ENCODE measurements around the gene EIF2S1. TPM values are rescaled to one million over a fixed set of nuclear protein-coding genes. Genes with fewer than 3 reads are reported as not detected.

EIF2S1 gene
- total RNA-seq, 4 donors from 2014 or later = 73.2 to 178 (median 114) TPM

DNA sequence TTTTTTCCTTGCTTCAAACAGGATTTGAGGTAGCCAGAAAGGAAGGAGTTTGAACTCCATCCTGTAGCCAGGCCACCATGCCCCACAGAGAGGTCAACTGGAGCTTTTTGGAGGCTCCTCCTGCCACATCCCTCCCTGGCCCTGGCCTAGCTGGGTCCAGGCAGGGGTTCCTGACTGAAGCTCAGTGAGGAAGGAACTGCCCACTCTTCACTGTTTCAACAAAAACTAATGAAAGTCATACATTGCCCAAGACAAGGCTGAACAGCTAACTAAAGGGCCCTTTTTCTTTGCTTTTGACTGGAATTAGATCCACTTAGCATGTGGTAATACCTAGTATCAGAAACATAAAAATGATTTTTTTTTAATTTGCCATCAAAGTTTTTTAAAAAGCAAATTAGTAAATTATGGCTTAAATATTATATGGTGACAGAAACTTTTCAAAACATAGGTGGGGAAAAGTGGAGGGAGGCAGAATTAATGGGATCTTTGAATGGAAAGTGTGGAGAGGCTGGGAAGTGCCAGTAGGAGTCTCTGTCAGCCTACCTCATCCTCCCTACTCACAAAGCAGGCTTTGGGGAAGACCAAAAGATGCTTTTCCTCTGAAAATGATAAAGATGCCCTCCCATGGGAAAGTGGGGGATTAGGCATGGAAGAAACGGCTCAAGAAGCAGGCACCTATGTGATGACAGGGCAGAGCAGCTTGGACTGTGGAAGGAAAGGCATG, 29.8 kb downstream of the EIF2S1 start:
- peaks cover 0 to 20% (median 12%) of the 10 kb centered on the region in 4 donors for H3K36me3 ChIP-seq
- no peaks in the 10 kb centered on the region for H3K9me3 ChIP-seq
- H3K27ac ChIP-seq (replicated peaks in 1 of 4) = no peak overlapping the region
- TF ChIP-seq, protein P1, sequence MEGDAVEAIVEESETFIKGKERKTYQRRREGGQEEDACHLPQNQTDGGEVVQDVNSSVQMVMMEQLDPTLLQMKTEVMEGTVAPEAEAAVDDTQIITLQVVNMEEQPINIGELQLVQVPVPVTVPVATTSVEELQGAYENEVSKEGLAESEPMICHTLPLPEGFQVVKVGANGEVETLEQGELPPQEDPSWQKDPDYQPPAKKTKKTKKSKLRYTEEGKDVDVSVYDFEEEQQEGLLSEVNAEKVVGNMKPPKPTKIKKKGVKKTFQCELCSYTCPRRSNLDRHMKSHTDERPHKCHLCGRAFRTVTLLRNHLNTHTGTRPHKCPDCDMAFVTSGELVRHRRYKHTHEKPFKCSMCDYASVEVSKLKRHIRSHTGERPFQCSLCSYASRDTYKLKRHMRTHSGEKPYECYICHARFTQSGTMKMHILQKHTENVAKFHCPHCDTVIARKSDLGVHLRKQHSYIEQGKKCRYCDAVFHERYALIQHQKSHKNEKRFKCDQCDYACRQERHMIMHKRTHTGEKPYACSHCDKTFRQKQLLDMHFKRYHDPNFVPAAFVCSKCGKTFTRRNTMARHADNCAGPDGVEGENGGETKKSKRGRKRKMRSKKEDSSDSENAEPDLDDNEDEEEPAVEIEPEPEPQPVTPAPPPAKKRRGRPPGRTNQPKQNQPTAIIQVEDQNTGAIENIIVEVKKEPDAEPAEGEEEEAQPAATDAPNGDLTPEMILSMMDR (IDR thresholded peaks at IDR 0.05) = no peak
- TF ChIP-seq EP300 (IDR thresholded peaks at IDR 0.05) (no peak), POLR2A (IDR thresholded peaks at IDR 0.05; ENCODE audit: low read depth) (no peak), POLR2AphosphoS5 (IDR thresholded peaks at IDR 0.05) (no peak)
- intact Hi-C loops (cut with DNase I) = no loop called here
- no peak for DNase-seq (ENCODE audit: extremely low spot score)
- 80% methylated on average over 1 of the region's 1 CpG for WGBS
- peaks cover 0 to under 1% (median 0%) of the 10 kb centered on the region in 4 donors for H3K27me3 ChIP-seq
- no peak overlapping the region for H3K4me3 ChIP-seq
- H3K4me1 ChIP-seq = peaks cover 0 to 20% (median 4%) of the 10 kb centered on the region in 4 donors

DNA sequence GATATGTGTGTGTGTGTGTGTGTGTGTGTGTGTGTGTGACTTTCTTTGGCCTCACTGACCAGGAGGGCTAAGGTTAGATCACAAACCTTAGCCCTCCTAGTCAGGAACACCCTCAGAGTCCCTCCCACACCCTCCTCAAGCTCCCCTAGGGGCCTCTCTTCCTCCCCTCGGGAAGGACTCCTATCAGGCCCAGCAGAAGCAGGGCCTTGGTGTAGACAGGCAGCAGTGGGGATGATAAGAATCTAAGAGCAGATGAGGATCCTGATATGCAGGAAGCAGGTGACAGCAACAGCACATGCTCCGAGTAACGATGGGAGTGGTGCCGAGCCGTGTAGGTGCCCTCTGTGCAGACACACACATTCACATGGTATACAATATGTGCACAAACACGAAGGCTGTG, 31.1 kb downstream of the EIF2S1 start:
- Histone ChIP-seq H3K36me3 (peaks cover 0 to 9% (median 5%) of the 10 kb centered on the region in 4 donors), H3K27me3 (peaks cover 0 to 6% (median 0%) of the 10 kb centered on the region in 4 donors), H3K27ac (replicated peaks in 1 of 4) (no peak overlapping the region), H3K4me1 (peaks cover 0 to 8% (median 3%) of the 10 kb centered on the region in 4 donors), H3K4me3 (no peak overlapping the region), H3K9me3 (no peaks in the 10 kb centered on the region)
- intact Hi-C loops (cut with DNase I) = no loop called here
- no peak for DNase-seq (ENCODE audit: extremely low spot score)
- TF ChIP-seq POLR2AphosphoS5 (IDR thresholded peaks at IDR 0.05) (no peak), EP300 (IDR thresholded peaks at IDR 0.05) (no peak), POLR2A (IDR thresholded peaks at IDR 0.05; ENCODE audit: low read depth) (no peak)
- TF ChIP-seq, protein P1 (IDR thresholded peaks at IDR 0.05) = no peak
- 83% methylated on average over 5 of the region's 6 CpGs for WGBS

DNA sequence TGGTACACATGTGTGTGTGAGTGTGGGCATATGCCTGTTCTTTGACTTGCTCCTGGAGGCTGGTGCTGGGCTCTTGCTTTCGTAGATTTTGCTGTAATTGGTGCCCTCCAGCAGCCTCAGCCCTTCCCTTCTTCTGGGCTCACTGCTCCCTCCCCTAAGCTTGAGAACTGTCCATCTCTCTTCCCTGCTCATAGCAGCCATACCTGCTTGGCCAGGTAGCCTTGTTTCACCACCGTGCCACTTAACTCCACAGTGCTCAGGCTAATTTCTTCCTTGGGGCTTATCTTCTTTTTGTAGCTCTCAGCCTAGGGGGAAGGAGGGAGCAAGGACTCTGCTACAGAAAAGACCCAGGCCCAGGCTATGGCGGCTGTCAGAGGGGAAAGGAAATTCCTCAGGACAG, 32.0 kb downstream of the EIF2S1 start:
- Histone ChIP-seq H3K4me3 (no peak overlapping the region), H3K27me3 (peaks cover 0 to 6% (median 0%) of the 10 kb centered on the region in 4 donors), H3K27ac (replicated peaks in 1 of 4) (no peak overlapping the region), H3K36me3 (peaks cover 0 to 3% (median 2%) of the 10 kb centered on the region in 4 donors), H3K4me1 (no peaks in the 10 kb centered on the region), H3K9me3 (no peaks in the 10 kb centered on the region)
- peak; percentile 64 for DNase-seq (ENCODE audit: extremely low spot score)
- TF ChIP-seq, protein P1 (IDR thresholded peaks at IDR 0.05) = no peak
- TF ChIP-seq EP300 (IDR thresholded peaks at IDR 0.05) = no peak
- no peak for TF ChIP-seq POLR2AphosphoS5 (IDR thresholded peaks at IDR 0.05)
- TF ChIP-seq POLR2A (IDR thresholded peaks at IDR 0.05; ENCODE audit: low read depth) = no peak
- intact Hi-C loops (cut with DNase I) = no loop called here
- 100% methylated on average over 3 of the region's 3 CpGs for WGBS

DNA sequence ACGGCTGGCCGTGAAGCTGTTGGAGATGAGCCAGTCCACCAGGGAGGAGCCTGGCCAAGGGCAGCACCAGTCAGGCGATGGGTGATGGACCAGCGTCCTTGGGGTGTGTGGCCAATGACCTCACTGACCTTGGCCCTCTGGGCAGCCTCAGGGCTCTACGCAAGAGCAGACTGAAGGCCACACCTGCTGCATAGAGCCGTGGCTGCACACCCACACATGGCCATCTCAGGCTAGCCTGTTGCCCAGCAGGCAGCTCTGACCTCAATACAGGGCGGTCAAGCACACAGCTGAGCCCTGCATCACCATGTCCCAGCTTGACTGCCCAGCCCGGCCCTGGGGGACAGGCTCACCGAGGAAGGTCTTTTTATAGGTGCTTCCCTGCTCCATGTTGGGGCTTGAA, 32.7 kb downstream of the EIF2S1 start:
- no peaks in the 10 kb centered on the region for H3K36me3 ChIP-seq
- H3K4me3 ChIP-seq = no peak overlapping the region
- intact Hi-C loops (cut with DNase I) = no loop called here
- H3K27ac ChIP-seq (replicated peaks in 1 of 4) = no peak overlapping the region
- DNase-seq (ENCODE audit: extremely low spot score) = peak; percentile 87
- 88% methylated on average over 3 of the region's 9 CpGs for WGBS
- H3K27me3 ChIP-seq = peaks cover 0 to 6% (median 0%) of the 10 kb centered on the region in 4 donors
- H3K9me3 ChIP-seq = no peaks in the 10 kb centered on the region
- H3K4me1 ChIP-seq = no peaks in the 10 kb centered on the region
- no peak for TF ChIP-seq POLR2A (IDR thresholded peaks at IDR 0.05; ENCODE audit: low read depth)
- TF ChIP-seq POLR2AphosphoS5 (IDR thresholded peaks at IDR 0.05) = no peak

DNA sequence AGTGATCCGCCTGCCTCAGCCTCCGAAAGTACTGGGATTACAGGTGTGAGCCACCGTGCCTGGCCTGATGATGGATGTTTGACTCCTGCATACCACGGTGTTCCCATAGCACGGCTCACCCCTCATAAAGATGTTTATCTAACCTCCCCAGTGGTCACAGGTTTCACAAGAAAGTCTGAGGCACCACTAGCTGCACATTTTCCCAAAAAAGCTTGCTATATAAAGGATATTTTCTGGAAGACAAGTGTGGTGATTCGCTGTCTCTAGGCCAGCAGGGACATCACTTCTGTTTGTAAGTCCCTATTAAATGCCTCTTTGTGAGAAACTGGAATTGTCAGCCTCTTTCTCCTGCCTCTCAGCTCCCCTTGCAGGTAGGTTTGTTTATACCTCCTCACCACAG, 33.6 kb downstream of the EIF2S1 start:
- TF ChIP-seq, protein P1 (IDR thresholded peaks at IDR 0.05) = no peak
- no peak for TF ChIP-seq EP300 (IDR thresholded peaks at IDR 0.05)
- TF ChIP-seq POLR2AphosphoS5 (IDR thresholded peaks at IDR 0.05) = no peak
- intact Hi-C loops (cut with DNase I) = no loop called here
- Histone ChIP-seq H3K27me3 (peaks cover 0 to 6% (median 3%) of the 10 kb centered on the region in 4 donors), H3K4me3 (no peak overlapping the region), H3K36me3 (no peaks in the 10 kb centered on the region), H3K4me1 (no peaks in the 10 kb centered on the region), H3K9me3 (no peaks in the 10 kb centered on the region), H3K27ac (replicated peaks in 1 of 4) (no peak overlapping the region)
- 58% methylated on average over 6 of the region's 6 CpGs for WGBS
- DNase-seq (ENCODE audit: extremely low spot score) = peak; percentile 72

All from esophagus muscularis mucosa (tissue), 4 donors.